Activated naive CD4-positive, alpha-beta T cell treated with anti-CD3 and anti-CD28 coated beads, Interleukin-2, amount 50 U/mL, for 24 hours (primary cell): ENCODE data around the gene NID2.
A peak's percentile ranks its signal among the peaks of the same experiment; 100 is the strongest.

Source experiments
- H3K27ac Mint-ChIP-seq: one replicate; pipeline ENCODE4 v1.8.0; 2021; ENCODE audit warnings: mild to moderate bottlenecking, mixed read lengths
- H3K27me3 Mint-ChIP-seq: one replicate; pipeline ENCODE4 v1.8.0; 2021; ENCODE audit warnings: mixed read lengths
- H3K36me3 Mint-ChIP-seq: one replicate; pipeline ENCODE4 v1.8.0; 2021; ENCODE audit warnings: mixed read lengths
- H3K4me1 Mint-ChIP-seq: one replicate; pipeline ENCODE4 v1.8.0; 2021; ENCODE audit warnings: mixed read lengths
- H3K4me3 Mint-ChIP-seq: one replicate; pipeline ENCODE4 v1.8.0; 2021; ENCODE audit warnings: mild to moderate bottlenecking, mixed read lengths
- H3K9me3 Mint-ChIP-seq: one replicate; pipeline ENCODE4 v1.8.0; 2021; ENCODE audit warnings: mixed read lengths

Gene NID2

GRCh38 chr14:52029881-52030280, 39.0 kb downstream of the NID2 start:
- no peaks in the 10 kb centered on the region for H3K4me1 Mint-ChIP-seq
- H3K27ac Mint-ChIP-seq: no peak overlapping the region
- no peak overlapping the region for H3K4me3 Mint-ChIP-seq
- no peaks in the 10 kb centered on the region for H3K36me3 Mint-ChIP-seq
- no peaks in the 10 kb centered on the region for H3K9me3 Mint-ChIP-seq
- no peaks in the 10 kb centered on the region for H3K27me3 Mint-ChIP-seq

GRCh38 chr14:52026901-52027300, 42.0 kb downstream of the NID2 start:
- no peaks in the 10 kb centered on the region for H3K36me3 Mint-ChIP-seq
- H3K4me3 Mint-ChIP-seq: no peak overlapping the region
- no peak overlapping the region for H3K27ac Mint-ChIP-seq
- H3K9me3 Mint-ChIP-seq: no peaks in the 10 kb centered on the region
- H3K4me1 Mint-ChIP-seq: peaks cover 11% of the 10 kb centered on the region
- H3K27me3 Mint-ChIP-seq: no peaks in the 10 kb centered on the region

- Mint-ChIP-seq H3K27ac (no peak overlapping the region), H3K36me3 (no peaks in the 10 kb centered on the region), H3K4me1 (peaks cover 19% of the 10 kb centered on the region), H3K27me3 (no peaks in the 10 kb centered on the region), H3K9me3 (no peaks in the 10 kb centered on the region), H3K4me3 (no peak overlapping the region)
Measured at GRCh38 chr14:52026017-52026660, 42.7 kb downstream of the NID2 start.

- H3K36me3 Mint-ChIP-seq: no peaks in the 10 kb centered on the region
- no peaks in the 10 kb centered on the region for H3K9me3 Mint-ChIP-seq
- no peaks in the 10 kb centered on the region for H3K27me3 Mint-ChIP-seq
- H3K4me3 Mint-ChIP-seq: no peak overlapping the region
- no peak overlapping the region for H3K27ac Mint-ChIP-seq
- peaks cover 27% of the 10 kb centered on the region for H3K4me1 Mint-ChIP-seq
Measured at GRCh38 chr14:52025310-52025709, 43.5 kb downstream of the NID2 start.

GRCh38 chr14:52023518-52023917, 45.3 kb downstream of the NID2 start:
- H3K27me3 Mint-ChIP-seq: no peaks in the 10 kb centered on the region
- H3K27ac Mint-ChIP-seq: no peak overlapping the region
- H3K36me3 Mint-ChIP-seq: no peaks in the 10 kb centered on the region
- H3K4me1 Mint-ChIP-seq: peaks cover 36% of the 10 kb centered on the region
- no peak overlapping the region for H3K4me3 Mint-ChIP-seq
- H3K9me3 Mint-ChIP-seq: no peaks in the 10 kb centered on the region

GRCh38 chr14:52021957-52022600, 46.8 kb downstream of the NID2 start:
- Mint-ChIP-seq H3K36me3 (no peaks in the 10 kb centered on the region), H3K27ac (no peak overlapping the region), H3K4me3 (no peak overlapping the region), H3K4me1 (peaks cover 36% of the 10 kb centered on the region), H3K27me3 (no peaks in the 10 kb centered on the region), H3K9me3 (no peaks in the 10 kb centered on the region)

GRCh38 chr14:52020866-52021717, 47.8 kb downstream of the NID2 start:
- Mint-ChIP-seq H3K36me3 (no peaks in the 10 kb centered on the region), H3K4me1 (peaks cover 36% of the 10 kb centered on the region), H3K27me3 (peaks cover 3% of the 10 kb centered on the region), H3K27ac (no peak overlapping the region), H3K4me3 (peak overlapping the region; percentile 16), H3K9me3 (no peaks in the 10 kb centered on the region)

- Mint-ChIP-seq H3K27me3 (peaks cover 3% of the 10 kb centered on the region), H3K9me3 (no peaks in the 10 kb centered on the region), H3K4me1 (peaks cover 36% of the 10 kb centered on the region), H3K4me3 (peak overlapping the region; percentile 47), H3K27ac (peak overlapping the region; percentile 60), H3K36me3 (no peaks in the 10 kb centered on the region)
Measured at GRCh38 chr14:52020161-52020714, 48.6 kb downstream of the NID2 start.

- H3K9me3 Mint-ChIP-seq: no peaks in the 10 kb centered on the region
- no peak overlapping the region for H3K4me3 Mint-ChIP-seq
- H3K36me3 Mint-ChIP-seq: no peaks in the 10 kb centered on the region
- peaks cover 3% of the 10 kb centered on the region for H3K27me3 Mint-ChIP-seq
- peaks cover 36% of the 10 kb centered on the region for H3K4me1 Mint-ChIP-seq
- no peak overlapping the region for H3K27ac Mint-ChIP-seq
Measured at GRCh38 chr14:52018970-52019369, 49.9 kb downstream of the NID2 start.

GRCh38 chr14:52018252-52018651, 50.6 kb downstream of the NID2 start:
- Mint-ChIP-seq H3K27me3 (peaks cover 3% of the 10 kb centered on the region), H3K9me3 (no peaks in the 10 kb centered on the region), H3K4me3 (no peak overlapping the region), H3K27ac (no peak overlapping the region), H3K36me3 (no peaks in the 10 kb centered on the region), H3K4me1 (peaks cover 36% of the 10 kb centered on the region)

GRCh38 chr14:52015411-52016030, 53.3 kb downstream of the NID2 start:
- peaks cover 3% of the 10 kb centered on the region for H3K27me3 Mint-ChIP-seq
- peaks cover 5% of the 10 kb centered on the region for H3K36me3 Mint-ChIP-seq

GRCh38 chr14:52014601-52015267, 54.1 kb downstream of the NID2 start:
- Mint-ChIP-seq H3K27me3 (peaks cover 3% of the 10 kb centered on the region), H3K4me3 (no peak overlapping the region), H3K36me3 (peaks cover 6% of the 10 kb centered on the region), H3K27ac (no peak overlapping the region), H3K4me1 (peaks cover 3% of the 10 kb centered on the region), H3K9me3 (no peaks in the 10 kb centered on the region)

More at GRCh38 chr14:52015411-52016030, 53.3 kb downstream of the NID2 start:
- H3K27ac Mint-ChIP-seq: no peak overlapping the region
- H3K4me3 Mint-ChIP-seq: no peak overlapping the region
- H3K4me1 Mint-ChIP-seq: peaks cover 11% of the 10 kb centered on the region
- no peaks in the 10 kb centered on the region for H3K9me3 Mint-ChIP-seq

GRCh38 chr14:52013984-52014600, 54.8 kb downstream of the NID2 start:
- no peak overlapping the region for H3K4me3 Mint-ChIP-seq
- H3K27me3 Mint-ChIP-seq: peaks cover 3% of the 10 kb centered on the region
- H3K9me3 Mint-ChIP-seq: no peaks in the 10 kb centered on the region
- no peaks in the 10 kb centered on the region for H3K4me1 Mint-ChIP-seq
- H3K36me3 Mint-ChIP-seq: peaks cover 6% of the 10 kb centered on the region
- no peak overlapping the region for H3K27ac Mint-ChIP-seq

GRCh38 chr14:52012635-52013034, 56.2 kb downstream of the NID2 start:
- no peak overlapping the region for H3K27ac Mint-ChIP-seq
- H3K4me1 Mint-ChIP-seq: no peaks in the 10 kb centered on the region
- no peaks in the 10 kb centered on the region for H3K9me3 Mint-ChIP-seq
- H3K4me3 Mint-ChIP-seq: no peak overlapping the region
- H3K27me3 Mint-ChIP-seq: peaks cover 3% of the 10 kb centered on the region
- H3K36me3 Mint-ChIP-seq: peaks cover 10% of the 10 kb centered on the region
